H1 (cell line): Measurements from ENCODE around the gene TSHZ2. TPM values are rescaled to one million over a fixed set of nuclear protein-coding genes. Genes with fewer than 3 reads are reported as not detected.

Experiments
- TEAD4 ChIP-seq: IDR thresholded peaks from 2 replicates; pipeline ENCODE4 v1.6.1; 2012; ENCODE audit warnings: low read depth, low read length, inconsistent platforms, mixed read lengths
- polyA plus RNA-seq, 7 experiments: library from polyadenylated mRNA; depleted of rRNA in 3 of 7; stranded (reverse) in 5 of 7; unstranded in 2 of 7; fragments of >200 nt in 5 of 7; fragments of 200-250 nt in 2 of 7; gene quantifications; 1 replicate in 5 of 7; 2 replicates in 1 of 7; 4 replicates in 1 of 7; pipeline versions ENCODE4 v1.2.1 to v1.2.3, GENCODE V29; 2011 to 2013; ENCODE audit warnings: missing spikeins in 2 of 7, mixed read lengths in 2 of 7
- total RNA-seq: library from RNA; stranded (reverse); fragmentation: NEBNext Ultra II Directional; extraction: Animal tissue kit (Norgen Biotek cat#: 25700); gene quantifications from 2 replicates; pipeline ENCODE4 v1.2.1, GENCODE V29; 2021

The TSHZ2 gene
- total and polyA plus RNA-seq, 2 of the 8 experiments (the other 6 are each of a cell fraction or from before 2014, with no cell fraction given), result 0.14 to 0.30 TPM

DNA sequence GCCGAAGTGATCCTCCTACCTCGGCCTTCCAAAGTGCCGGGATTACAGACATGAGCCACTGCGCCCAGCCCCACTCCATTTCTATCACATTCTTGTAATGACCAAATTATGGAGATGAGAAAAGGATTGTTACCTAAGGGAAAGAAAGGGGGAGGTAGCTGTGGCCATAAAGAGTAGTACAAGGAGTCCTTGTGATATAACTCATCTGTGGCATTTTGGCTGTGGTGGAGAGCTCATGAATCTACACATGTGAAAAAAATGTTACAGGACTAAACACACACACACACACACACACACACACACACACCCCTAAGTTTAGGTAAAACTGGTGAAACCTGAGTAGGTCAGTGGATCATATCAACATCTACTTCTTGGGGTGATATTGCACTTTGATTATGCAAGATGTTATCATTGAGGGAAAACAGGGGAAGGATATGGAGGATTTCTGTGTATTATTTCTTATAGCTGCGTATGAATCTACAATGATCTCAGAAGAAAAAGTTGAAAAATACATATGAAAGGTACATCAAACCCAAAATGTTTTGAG, 251.5 kb downstream of the TSHZ2 start (continued):
- no peak for TF ChIP-seq TEAD4
